GM18867 (cell line): ENCODE results near the gene MAPK7.

Experiments
- ATAC-seq: cut with Tn5 transposase; IDR thresholded peaks from one replicate; pipeline ENCODE4 v1.9.1; 2021; ENCODE audit warnings: mild to moderate bottlenecking, moderate library complexity; ENCODE audit not compliant: unreplicated experiment

The MAPK7 gene

GRCh38 chr17:19362277-19363113 lies 15.8 kb upstream of the MAPK7 start, which contains the start of gene B9D1:
B9D1 (minus strand) TSS chr17:19362723; CDS start chr17:19362569, 154 bp downstream.
- ATAC-seq = peak; percentile 77

- ATAC-seq = no peak
These were observed 15.2 kb upstream of the MAPK7 start for GRCh38 chr17:19363114-19363438.

DNA sequence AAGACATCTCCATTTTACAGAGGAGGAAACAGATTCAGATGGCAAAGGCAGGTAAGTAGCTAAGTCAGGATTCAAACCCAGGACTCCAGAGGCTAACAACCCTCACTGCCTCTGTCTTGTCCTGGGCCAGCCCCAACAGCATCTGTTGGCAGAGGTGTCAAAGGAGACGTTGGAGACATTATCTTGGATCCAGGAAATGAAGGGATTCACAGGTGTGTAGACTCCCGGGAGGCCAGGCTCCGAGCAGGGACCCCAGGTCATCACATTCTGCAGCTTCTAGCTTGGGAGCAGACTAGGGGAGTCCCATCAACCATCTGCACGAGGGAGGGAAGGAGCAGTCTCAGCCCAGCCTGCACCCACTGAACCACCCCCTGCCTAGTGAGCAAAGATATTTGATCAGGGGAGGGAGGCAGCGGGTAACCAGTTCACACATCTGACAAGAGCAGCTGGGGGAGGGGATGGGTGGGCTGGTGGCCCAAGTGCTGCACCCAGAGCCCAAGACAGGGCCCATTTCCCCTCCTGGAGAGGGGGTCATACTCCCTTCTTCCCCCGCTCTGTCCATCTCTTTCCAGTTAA lies 14.8 kb upstream of the MAPK7 start:
- ATAC-seq = no peak

DNA sequence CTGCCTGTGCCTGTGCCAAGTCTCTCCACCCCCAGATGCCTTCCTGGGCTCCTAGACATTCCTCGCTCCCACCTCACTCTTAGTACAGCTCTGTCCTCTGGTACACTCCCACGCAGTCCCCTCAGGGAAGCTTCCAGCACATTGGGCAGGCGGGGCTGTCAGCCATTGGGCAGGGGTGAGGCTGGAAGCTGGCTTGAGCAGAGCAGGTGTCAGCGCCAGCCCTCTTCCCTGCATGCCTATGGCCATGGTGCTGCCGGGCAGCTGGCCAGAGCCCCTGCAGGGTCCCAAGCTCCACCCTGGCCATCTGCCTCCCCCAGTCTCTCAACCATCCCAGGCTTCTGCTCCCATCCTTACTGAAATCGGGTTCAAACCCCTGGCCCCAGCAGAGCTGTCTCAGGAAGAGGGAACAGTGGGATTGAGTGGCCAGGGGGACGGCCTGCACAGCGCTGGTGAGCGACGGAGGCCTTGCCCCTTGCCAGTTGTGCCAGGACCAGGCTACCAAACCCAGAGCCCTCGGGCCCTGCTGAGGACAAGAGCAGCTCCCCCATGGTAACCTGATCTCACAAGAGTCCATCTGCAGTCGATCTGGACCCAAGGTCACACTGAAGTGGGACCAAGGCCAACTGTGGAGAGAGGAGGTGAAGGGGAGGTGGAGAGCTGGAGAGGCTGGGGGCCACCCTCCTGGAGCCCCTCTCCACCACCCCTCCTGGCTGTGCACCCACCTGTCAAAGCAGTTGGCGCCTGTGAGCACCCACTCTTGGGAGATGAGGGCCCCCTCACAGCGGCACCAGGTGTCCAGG lies 13.4 kb upstream of the MAPK7 start:
- ATAC-seq = no peak

GRCh38 chr17:19365499-19365817 lies 12.8 kb upstream of the MAPK7 start:
- no peak for ATAC-seq

GRCh38 chr17:19365833-19366636 lies 12.3 kb upstream of the MAPK7 start:
- no peak for ATAC-seq

- no peak for ATAC-seq
These were observed 11.7 kb upstream of the MAPK7 start for GRCh38 chr17:19366637-19366972.

DNA sequence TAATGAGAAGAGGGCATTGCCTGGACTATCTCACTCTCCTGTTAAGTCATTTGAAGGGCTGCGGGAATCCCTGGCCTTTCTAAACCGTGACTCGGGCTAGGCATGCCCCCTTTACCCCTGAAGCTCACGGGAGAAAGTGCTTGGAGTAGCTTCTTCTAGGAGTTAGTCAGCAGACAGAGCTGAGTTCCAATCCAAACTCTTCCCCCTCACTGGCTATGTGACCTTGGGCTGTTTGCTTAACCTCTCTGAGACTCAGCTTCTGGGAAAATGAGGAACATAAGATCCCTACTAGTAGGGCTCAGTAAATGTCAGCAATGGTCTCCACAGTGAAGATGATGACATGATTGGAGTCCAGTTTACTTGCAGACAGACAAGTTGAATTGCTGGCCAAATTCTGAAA lies 10.1 kb upstream of the MAPK7 start:
- no peak for ATAC-seq

GRCh38 chr17:19369107-19369778 lies 9.1 kb upstream of the MAPK7 start:
- no peak for ATAC-seq

- ATAC-seq = no peak
These were observed 8.3 kb upstream of the MAPK7 start for GRCh38 chr17:19369846-19370492.

- no peak for ATAC-seq
These were observed 7.8 kb upstream of the MAPK7 start for GRCh38 chr17:19370493-19370960.

DNA sequence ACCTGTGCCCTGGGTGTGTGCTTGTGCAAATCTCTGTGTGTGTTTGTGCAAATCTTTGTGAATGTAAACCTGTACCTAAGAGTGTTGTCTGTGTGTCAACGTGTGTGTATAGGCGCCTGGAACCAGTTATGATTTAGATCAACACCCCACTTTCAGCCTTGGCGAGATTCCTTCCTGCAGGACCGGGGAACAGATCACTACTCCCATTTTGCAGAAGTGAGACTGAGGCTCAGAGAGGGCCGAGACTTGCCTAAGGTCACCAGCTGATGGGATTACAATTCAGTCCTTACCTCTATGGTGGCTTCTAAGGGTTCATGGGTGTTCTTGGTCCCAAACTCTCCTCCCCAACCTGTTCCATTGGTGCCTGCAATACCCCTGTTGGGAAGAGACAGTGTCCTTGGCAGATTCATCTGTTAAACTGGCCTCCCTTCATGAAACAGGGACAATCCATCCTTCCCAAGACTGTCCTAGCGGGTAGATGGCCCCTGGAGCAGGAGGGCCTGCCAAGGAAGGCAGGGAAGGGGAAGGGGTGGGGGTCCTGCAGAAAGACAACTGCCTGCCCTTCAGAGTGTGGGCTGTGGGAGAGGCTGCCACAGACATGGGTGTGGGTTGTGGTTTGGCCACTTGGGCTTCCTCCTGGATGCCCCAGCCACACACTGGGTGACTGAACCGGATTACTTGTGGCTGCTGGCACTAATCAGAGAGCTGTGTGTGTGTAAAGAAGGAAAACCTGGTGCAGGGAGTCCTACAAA lies 6.9 kb upstream of the MAPK7 start:
- no peak for ATAC-seq

DNA sequence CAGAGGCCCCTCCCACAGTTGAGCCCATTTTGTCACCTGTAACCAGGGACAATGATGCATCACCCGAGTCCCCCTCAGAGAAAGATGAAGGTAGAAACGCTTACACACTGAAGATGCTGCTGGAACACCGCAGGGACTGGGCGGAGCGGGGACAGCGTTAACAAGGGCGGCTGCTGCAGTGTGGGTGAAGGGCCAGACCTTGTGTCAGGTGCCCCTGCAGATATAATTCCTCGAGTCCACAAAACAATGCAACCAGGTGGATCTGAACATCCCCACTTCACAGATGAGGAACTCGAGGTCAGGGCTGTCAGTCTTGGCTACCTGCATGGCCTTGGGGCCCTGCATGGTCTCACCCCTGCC lies 6.3 kb upstream of the MAPK7 start:
- no peak for ATAC-seq

DNA sequence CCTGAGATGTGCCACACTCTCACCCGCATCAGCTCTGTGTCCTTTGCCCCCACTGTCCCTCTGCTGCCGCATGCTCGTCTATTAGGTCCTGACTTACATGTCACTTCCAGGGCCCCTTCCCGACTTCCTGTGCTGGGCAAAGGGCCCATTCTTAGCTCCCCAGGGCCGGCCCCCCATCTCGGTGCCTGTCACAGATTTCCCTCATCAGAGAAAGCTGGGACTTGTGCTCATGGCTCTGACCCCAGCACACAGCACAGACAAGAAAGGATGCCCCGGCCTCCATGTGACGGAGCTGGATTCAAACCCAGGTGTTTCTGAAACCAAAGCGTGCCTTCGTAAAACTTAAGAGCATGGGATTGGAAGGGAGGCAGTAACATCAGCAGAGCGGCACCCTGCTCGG lies 5.9 kb upstream of the MAPK7 start:
- ATAC-seq = no peak

- no peak for ATAC-seq
These were observed 5.3 kb upstream of the MAPK7 start for GRCh38 chr17:19372866-19373504.

GRCh38 chr17:19374136-19374535 lies 4.2 kb upstream of the MAPK7 start:
- no peak for ATAC-seq

DNA sequence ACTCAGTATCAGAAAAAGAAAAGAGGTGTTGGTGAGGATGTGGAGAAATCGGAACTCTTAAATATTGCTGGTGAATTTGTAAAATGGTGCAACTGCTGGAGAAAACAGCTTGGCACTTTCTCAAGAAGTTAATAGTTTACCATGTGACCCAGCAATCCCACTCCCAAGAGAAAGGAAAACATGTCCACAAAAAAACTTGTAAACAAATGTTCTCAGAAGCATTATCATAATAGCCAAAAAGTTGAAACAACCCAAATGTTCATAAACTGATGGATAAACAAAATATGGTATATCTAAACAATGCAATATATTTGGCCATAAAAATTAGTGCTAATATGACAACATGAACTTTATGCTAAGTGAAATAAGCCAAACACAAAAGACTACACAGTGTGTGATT lies 2.6 kb upstream of the MAPK7 start:
- ATAC-seq = no peak

DNA sequence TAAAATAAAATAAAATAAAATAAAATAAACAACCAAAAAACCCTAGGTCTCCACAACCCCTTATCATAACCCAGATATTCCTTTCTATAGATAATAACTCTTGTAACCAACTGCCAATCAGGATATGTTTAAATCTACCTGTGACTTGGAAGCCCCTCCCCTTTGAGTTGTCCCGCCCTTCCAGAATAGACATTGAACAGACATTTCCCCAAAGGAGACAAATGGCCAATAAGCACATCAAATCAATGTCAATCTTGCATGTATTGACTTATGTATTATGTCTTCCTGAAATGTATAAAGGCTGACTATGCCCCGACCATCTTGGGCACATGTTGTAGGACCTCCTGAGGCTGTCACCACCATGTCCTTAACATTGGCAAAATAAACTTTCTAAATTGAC lies 1.5 kb upstream of the MAPK7 start:
- ATAC-seq = no peak
